WI38 (cell line): ENCODE data around the gene TMC1.

Source experiments
- H3K4me3 ChIP-seq: 2 replicates; pipeline ENCODE4 v1.5.1; 2011; ENCODE audit warnings: low read depth, mild to moderate bottlenecking, control low read depth, low read length
- CTCF ChIP-seq: IDR thresholded peaks from 2 replicates; pipeline ENCODE4 v1.5.1; 2012; ENCODE audit warnings: low read depth, mild to moderate bottlenecking, control low read depth, low read length

Gene TMC1

GRCh38 chr9:72636621-72637020, 115.2 kb downstream of the TMC1 start:
- H3K4me3 ChIP-seq, result no peak overlapping the region
- TF ChIP-seq CTCF, result no peak

GRCh38 chr9:72643651-72644050, 122.2 kb downstream of the TMC1 start:
- no peak overlapping the region for H3K4me3 ChIP-seq
- TF ChIP-seq CTCF, result no peak

- no peak overlapping the region for H3K4me3 ChIP-seq
- no peak for TF ChIP-seq CTCF
Observed at GRCh38 chr9:72646061-72646460, 124.7 kb downstream of the TMC1 start.

GRCh38 chr9:72648324-72649126, 127.1 kb downstream of the TMC1 start:
- TF ChIP-seq CTCF, result no peak
- H3K4me3 ChIP-seq, result no peak overlapping the region

GRCh38 chr9:72649127-72649442, 127.7 kb downstream of the TMC1 start:
- no peak overlapping the region for H3K4me3 ChIP-seq
- TF ChIP-seq CTCF, result no peak

GRCh38 chr9:72650206-72650605, 128.8 kb downstream of the TMC1 start:
- no peak for TF ChIP-seq CTCF

GRCh38 chr9:72656021-72656420, 134.6 kb downstream of the TMC1 start:
- TF ChIP-seq CTCF, result no peak

More at GRCh38 chr9:72650206-72650605, 128.8 kb downstream of the TMC1 start:
- H3K4me3 ChIP-seq, result no peak overlapping the region

More at GRCh38 chr9:72656021-72656420, 134.6 kb downstream of the TMC1 start:
- no peak overlapping the region for H3K4me3 ChIP-seq
